ENCODE results near the gene NOSTRIN.

The NOSTRIN gene

GRCh38 chr2:168797286-168797655 is 5.2 kb upstream of the NOSTRIN start:
- Mint-ChIP-seq H3K27ac (no peak overlapping the region), H3K4me1 (ENCODE audit: low read depth in 2 of 2) (no peaks in the 10 kb centered on the region), H3K9me3 (no peaks in the 10 kb centered on the region), H3K27me3 (peaks cover 18% of the 10 kb centered on the region in 2 donors), H3K36me3 (ENCODE audit: insufficient read depth) (peaks cover 2% of the 10 kb centered on the region), H3K4me3 (no peak overlapping the region)
- DNase-seq (no peak), ATAC-seq (replicated peaks) (no peak)

- Mint-ChIP-seq H3K27ac (no peak overlapping the region), H3K27me3 (peaks cover 18% of the 10 kb centered on the region in 2 donors), H3K4me1 (ENCODE audit: low read depth in 2 of 2) (no peaks in the 10 kb centered on the region), H3K4me3 (no peak overlapping the region), H3K36me3 (ENCODE audit: insufficient read depth) (peaks cover 2% of the 10 kb centered on the region), H3K9me3 (no peaks in the 10 kb centered on the region)
- no peak for DNase-seq
- ATAC-seq (replicated peaks), result no peak
These were observed 4.2 kb upstream of the NOSTRIN start for GRCh38 chr2:168798076-168798887.

GRCh38 chr2:168798888-168799410 is 3.5 kb upstream of the NOSTRIN start:
- ATAC-seq (replicated peaks) (no peak), DNase-seq (no peak)
- Mint-ChIP-seq H3K36me3 (ENCODE audit: insufficient read depth) (peaks cover 2% of the 10 kb centered on the region), H3K4me1 (ENCODE audit: low read depth in 2 of 2) (no peaks in the 10 kb centered on the region), H3K4me3 (no peak overlapping the region), H3K27me3 (peaks cover 14 to 18% of the 10 kb centered on the region in 2 donors), H3K9me3 (no peaks in the 10 kb centered on the region), H3K27ac (no peak overlapping the region)

- Mint-ChIP-seq H3K36me3 (ENCODE audit: insufficient read depth) (peaks cover 2% of the 10 kb centered on the region), H3K27me3 (peaks cover 7 to 18% of the 10 kb centered on the region in 2 donors), H3K4me3 (no peak overlapping the region), H3K27ac (no peak overlapping the region), H3K9me3 (no peaks in the 10 kb centered on the region), H3K4me1 (ENCODE audit: low read depth in 2 of 2) (no peaks in the 10 kb centered on the region)
- DNase-seq, result no peak
- ATAC-seq (replicated peaks), result no peak
These were observed 966 bp upstream of the NOSTRIN start for GRCh38 chr2:168801471-168801870.

- Mint-ChIP-seq H3K36me3 (ENCODE audit: insufficient read depth) (peaks cover 2% of the 10 kb centered on the region), H3K9me3 (no peaks in the 10 kb centered on the region), H3K4me3 (no peak overlapping the region), H3K27me3 (peaks cover 4 to 18% of the 10 kb centered on the region in 2 donors), H3K4me1 (ENCODE audit: low read depth in 2 of 2) (no peaks in the 10 kb centered on the region), H3K27ac (no peak overlapping the region)
- no peak for ATAC-seq (replicated peaks)
- no peak for DNase-seq
These were observed 655 bp downstream of the NOSTRIN start for GRCh38 chr2:168802859-168803725.

GRCh38 chr2:168804214-168804613 is 1.8 kb downstream of the NOSTRIN start:
- Mint-ChIP-seq H3K27me3 (peaks cover 4 to 15% of the 10 kb centered on the region in 2 donors), H3K4me3 (no peak overlapping the region), H3K9me3 (no peaks in the 10 kb centered on the region), H3K36me3 (ENCODE audit: insufficient read depth) (peaks cover 2% of the 10 kb centered on the region), H3K27ac (no peak overlapping the region), H3K4me1 (ENCODE audit: low read depth in 2 of 2) (no peaks in the 10 kb centered on the region)
- no peak for DNase-seq
- no peak for ATAC-seq (replicated peaks)

- Mint-ChIP-seq H3K36me3 (ENCODE audit: insufficient read depth) (no peaks in the 10 kb centered on the region), H3K27ac (no peak overlapping the region), H3K27me3 (peaks cover 0 to 1% of the 10 kb centered on the region in 2 donors), H3K4me3 (no peak overlapping the region), H3K4me1 (ENCODE audit: low read depth in 2 of 2) (no peaks in the 10 kb centered on the region), H3K9me3 (no peaks in the 10 kb centered on the region)
- ATAC-seq (replicated peaks), result no peak
- no peak for DNase-seq
These were observed 3.2 kb downstream of the NOSTRIN start for GRCh38 chr2:168805615-168806014.

- no peak for DNase-seq
- H3K4me1 Mint-ChIP-seq (ENCODE audit: low read depth in 2 of 2), result no peaks in the 10 kb centered on the region
- no peaks in the 10 kb centered on the region for H3K9me3 Mint-ChIP-seq
- H3K4me3 Mint-ChIP-seq, result no peak overlapping the region
- H3K27ac Mint-ChIP-seq, result no peak overlapping the region
- no peaks in the 10 kb centered on the region for H3K27me3 Mint-ChIP-seq
- H3K36me3 Mint-ChIP-seq (ENCODE audit: insufficient read depth), result no peaks in the 10 kb centered on the region
- ATAC-seq (replicated peaks), result no peak
These were observed 7.1 kb downstream of the NOSTRIN start for GRCh38 chr2:168809537-168809936.

- Mint-ChIP-seq H3K36me3 (ENCODE audit: insufficient read depth) (no peaks in the 10 kb centered on the region), H3K9me3 (no peaks in the 10 kb centered on the region), H3K27ac (no peak overlapping the region), H3K4me1 (ENCODE audit: low read depth in 2 of 2) (no peaks in the 10 kb centered on the region), H3K4me3 (no peak overlapping the region), H3K27me3 (no peaks in the 10 kb centered on the region)
- DNase-seq, result no peak
- no peak for ATAC-seq (replicated peaks)
These were observed 7.8 kb downstream of the NOSTRIN start for GRCh38 chr2:168810235-168810634.

- peaks cover 0 to 8% of the 10 kb centered on the region in 2 donors for H3K27me3 Mint-ChIP-seq
- ATAC-seq (replicated peaks) (no peak), DNase-seq (no peak)
- H3K9me3 Mint-ChIP-seq, result no peaks in the 10 kb centered on the region
- no peak overlapping the region for H3K27ac Mint-ChIP-seq
- H3K4me1 Mint-ChIP-seq (ENCODE audit: low read depth in 2 of 2), result no peaks in the 10 kb centered on the region
- H3K36me3 Mint-ChIP-seq (ENCODE audit: insufficient read depth), result no peaks in the 10 kb centered on the region
- no peak overlapping the region for H3K4me3 Mint-ChIP-seq
These were observed 9.3 kb downstream of the NOSTRIN start for GRCh38 chr2:168811696-168812095.

- no peaks in the 10 kb centered on the region for H3K9me3 Mint-ChIP-seq
- no peak for DNase-seq
- H3K27me3 Mint-ChIP-seq, result peaks cover 0 to 11% of the 10 kb centered on the region in 2 donors
- no peaks in the 10 kb centered on the region for H3K36me3 Mint-ChIP-seq (ENCODE audit: insufficient read depth)
- ATAC-seq (replicated peaks), result no peak
- no peak overlapping the region for H3K4me3 Mint-ChIP-seq
- no peak overlapping the region for H3K27ac Mint-ChIP-seq
- H3K4me1 Mint-ChIP-seq (ENCODE audit: low read depth in 2 of 2), result no peaks in the 10 kb centered on the region
These were observed 11.6 kb downstream of the NOSTRIN start for GRCh38 chr2:168814046-168814445.

GRCh38 chr2:168814939-168815907 is 12.8 kb downstream of the NOSTRIN start:
- H3K4me3 Mint-ChIP-seq, result no peak overlapping the region
- peaks cover 0 to 2% of the 10 kb centered on the region in 2 donors for H3K4me1 Mint-ChIP-seq (ENCODE audit: low read depth in 2 of 2)
- DNase-seq (no peak), ATAC-seq (replicated peaks) (no peak)
- no peaks in the 10 kb centered on the region for H3K36me3 Mint-ChIP-seq (ENCODE audit: insufficient read depth)
- H3K9me3 Mint-ChIP-seq, result no peaks in the 10 kb centered on the region
- peaks cover 0 to 23% of the 10 kb centered on the region in 2 donors for H3K27me3 Mint-ChIP-seq
- H3K27ac Mint-ChIP-seq, result no peak overlapping the region

GRCh38 chr2:168816369-168816768 is 13.9 kb downstream of the NOSTRIN start:
- Mint-ChIP-seq H3K4me3 (no peak overlapping the region), H3K9me3 (no peaks in the 10 kb centered on the region), H3K27me3 (peaks cover 0 to 23% of the 10 kb centered on the region in 2 donors), H3K36me3 (ENCODE audit: insufficient read depth) (no peaks in the 10 kb centered on the region), H3K4me1 (ENCODE audit: low read depth in 2 of 2) (peaks cover 0 to 2% of the 10 kb centered on the region in 2 donors), H3K27ac (no peak overlapping the region)
- DNase-seq (no peak), ATAC-seq (replicated peaks) (no peak)
